LNCAP (cell line): Measurements from ENCODE around the gene MPZ.

ENCODE experiments used
- CTCF ChIP-seq: fragments of 450-650 bp; IDR thresholded peaks from 2 replicates; pipeline ENCODE4 v1.5.1; 2017; ENCODE audit warnings: mild to moderate bottlenecking

MPZ gene

GRCh38 chr1:161258439-161259344 is 51.1 kb downstream of the MPZ start, which contains the start of gene PCP4L1:
TSS of gene PCP4L1 (plus strand) at chr1:161258745. CDS start at chr1:161258975, 230 bp downstream.
- no peak for TF ChIP-seq CTCF
